ENCODE results near the gene OVOL3.
"Not testable (repeated sequence)": the region's sequence is repeated elsewhere in the genome, so short reads cannot be mapped to it uniquely, and the experiment has no call there.

The OVOL3 gene

DNA sequence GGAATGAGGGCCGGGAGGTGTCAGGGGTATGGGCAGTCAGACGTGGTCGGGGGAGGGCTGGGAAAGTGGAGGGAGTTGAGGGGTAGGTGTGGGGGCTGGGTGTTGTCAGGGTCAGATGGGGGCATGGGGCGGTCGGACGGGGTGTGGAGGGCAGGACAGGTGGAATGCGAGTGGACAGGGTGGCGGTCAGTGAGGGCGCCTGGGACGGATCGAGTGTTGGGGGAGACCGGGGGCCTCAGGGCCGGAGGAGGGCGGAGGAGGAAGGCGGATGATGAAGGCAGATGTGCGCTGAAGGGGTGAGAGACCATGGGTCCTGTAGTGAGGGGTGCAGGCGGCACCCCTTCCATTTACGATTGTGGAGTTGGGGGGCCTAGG lies 10.0 kb downstream of the OVOL3 start:
- FAIRE-seq (no peak), DNase-seq (ENCODE audit: insufficient read length, low spot score) (no peak)
- TF ChIP-seq TAF1 (IDR thresholded peaks at IDR 0.05; ENCODE audit: low read depth, low read length) (no peak), POLR2AphosphoS5 (IDR thresholded peaks at IDR 0.05; ENCODE audit: low read depth, low read length) (no peak), SPI1 (IDR thresholded peaks at IDR 0.05; ENCODE audit: low read depth, low read length) (no peak), PAX5 (IDR thresholded peaks at IDR 0.05; ENCODE audit: insufficient read depth, low read length, severe bottlenecking) (no peak), POLR2A (IDR thresholded peaks at IDR 0.05; ENCODE audit: low read depth, low read length) (no peak), POU2F2 (IDR thresholded peaks at IDR 0.05; ENCODE audit: low read depth, low read length) (no peak)

DNA sequence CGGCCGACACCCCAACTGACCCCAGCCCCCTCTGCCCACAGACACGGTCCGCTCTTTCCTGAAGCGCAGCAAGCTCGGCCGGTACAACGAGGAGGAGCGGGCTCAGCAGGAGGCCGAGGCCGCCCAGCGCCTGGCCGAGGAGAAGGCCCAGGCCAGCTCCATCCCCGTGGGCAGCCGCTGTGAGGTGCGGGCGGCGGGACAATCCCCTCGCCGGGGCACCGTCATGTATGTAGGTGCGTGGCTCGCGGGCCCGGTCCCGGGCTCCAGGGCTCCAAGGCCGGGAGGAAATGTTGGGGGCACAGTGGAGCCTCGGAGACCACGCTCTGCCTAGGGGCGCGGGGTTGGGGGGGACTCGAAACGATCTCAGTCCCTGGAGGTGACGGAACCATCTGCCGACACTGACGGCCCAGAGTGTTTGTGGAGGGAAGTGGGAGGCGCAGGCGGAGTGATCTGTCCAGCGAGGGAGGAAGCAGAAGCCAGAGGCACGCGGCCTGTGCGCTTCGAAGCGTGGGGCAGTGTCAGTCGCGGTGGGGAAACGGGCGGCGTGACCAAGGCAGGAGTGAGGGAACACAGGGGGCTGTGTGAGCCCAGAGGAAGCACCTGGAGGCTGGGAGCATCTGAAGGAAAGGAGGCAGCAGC lies 10.7 kb downstream of the OVOL3 start:
- no peak for FAIRE-seq
- TF ChIP-seq SPI1 (IDR thresholded peaks at IDR 0.05; ENCODE audit: low read depth, low read length) (no peak), POLR2AphosphoS5 (IDR thresholded peaks at IDR 0.05; ENCODE audit: low read depth, low read length) (no peak), PAX5 (IDR thresholded peaks at IDR 0.05; ENCODE audit: insufficient read depth, low read length, severe bottlenecking) (no peak)
- no peak for DNase-seq (ENCODE audit: insufficient read length, low spot score)

DNA sequence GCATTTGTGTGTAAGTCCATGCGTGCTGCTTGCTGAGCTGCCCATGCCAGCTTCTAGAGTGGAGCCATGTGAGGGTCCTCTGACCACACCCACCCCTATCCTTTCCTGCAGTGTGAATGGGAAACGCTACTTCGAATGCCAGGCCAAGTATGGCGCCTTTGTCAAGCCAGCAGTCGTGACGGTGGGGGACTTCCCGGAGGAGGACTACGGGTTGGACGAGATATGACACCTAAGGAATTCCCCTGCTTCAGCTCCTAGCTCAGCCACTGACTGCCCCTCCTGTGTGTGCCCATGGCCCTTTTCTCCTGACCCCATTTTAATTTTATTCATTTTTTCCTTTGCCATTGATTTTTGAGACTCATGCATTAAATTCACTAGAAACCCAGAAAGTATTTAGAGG lies 14.6 kb downstream of the OVOL3 start:
- no peak for DNase-seq (ENCODE audit: insufficient read length, low spot score)
- peak; percentile 9 for FAIRE-seq
- TF ChIP-seq PAX5 (IDR thresholded peaks at IDR 0.05; ENCODE audit: insufficient read depth, low read length, severe bottlenecking) (no peak), POLR2AphosphoS5 (IDR thresholded peaks at IDR 0.05; ENCODE audit: low read depth, low read length) (no peak), SPI1 (IDR thresholded peaks at IDR 0.05; ENCODE audit: low read depth, low read length) (no peak), POU2F2 (IDR thresholded peaks at IDR 0.05; ENCODE audit: low read depth, low read length) (no peak), TAF1 (IDR thresholded peaks at IDR 0.05; ENCODE audit: low read depth, low read length) (no peak), POLR2A (IDR thresholded peaks at IDR 0.05; ENCODE audit: low read depth, low read length) (no peak)

DNA sequence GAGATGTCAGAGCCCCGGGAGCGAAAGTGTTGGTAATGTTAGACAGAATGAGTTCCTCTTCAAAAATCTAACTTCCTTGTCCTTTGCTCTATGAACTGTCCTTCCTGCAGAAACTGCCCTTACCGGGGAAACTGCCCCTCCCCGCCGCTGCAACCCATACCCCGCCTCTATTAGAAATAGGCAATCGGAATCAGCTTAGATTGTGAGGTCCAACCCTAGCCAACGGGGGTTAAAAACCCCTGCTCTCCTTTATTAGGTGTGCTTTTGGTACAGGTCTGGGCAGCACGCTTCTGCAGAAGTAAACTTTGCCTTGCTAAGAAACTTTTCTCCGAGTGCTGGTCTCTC lies 17.4 kb downstream of the OVOL3 start:
- FAIRE-seq (no peak), DNase-seq (ENCODE audit: insufficient read length, low spot score) (no peak)
- no peak for TF ChIP-seq TAF1 (IDR thresholded peaks at IDR 0.05; ENCODE audit: low read depth, low read length)

DNA sequence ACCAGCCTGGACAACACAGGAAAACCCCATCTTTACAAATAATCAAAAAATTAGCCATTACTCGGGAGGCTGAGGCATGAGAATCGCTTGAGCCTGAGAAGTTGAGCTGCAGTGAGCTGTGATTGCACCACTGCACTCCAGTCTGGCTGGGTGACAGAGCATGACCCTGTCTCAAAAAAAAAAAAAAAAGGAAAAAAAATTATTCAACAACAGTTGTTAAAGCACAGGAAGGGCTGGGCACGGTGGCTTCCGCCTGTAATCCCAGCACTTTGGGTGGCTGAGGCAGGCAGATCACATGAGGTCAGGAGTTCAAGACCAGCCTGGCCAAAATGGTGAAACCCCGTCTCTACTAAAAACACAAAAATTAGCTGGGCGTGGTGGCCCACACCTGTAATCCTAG lies 20.3 kb downstream of the OVOL3 start:
- FAIRE-seq, result not testable (repeated sequence)

DNA sequence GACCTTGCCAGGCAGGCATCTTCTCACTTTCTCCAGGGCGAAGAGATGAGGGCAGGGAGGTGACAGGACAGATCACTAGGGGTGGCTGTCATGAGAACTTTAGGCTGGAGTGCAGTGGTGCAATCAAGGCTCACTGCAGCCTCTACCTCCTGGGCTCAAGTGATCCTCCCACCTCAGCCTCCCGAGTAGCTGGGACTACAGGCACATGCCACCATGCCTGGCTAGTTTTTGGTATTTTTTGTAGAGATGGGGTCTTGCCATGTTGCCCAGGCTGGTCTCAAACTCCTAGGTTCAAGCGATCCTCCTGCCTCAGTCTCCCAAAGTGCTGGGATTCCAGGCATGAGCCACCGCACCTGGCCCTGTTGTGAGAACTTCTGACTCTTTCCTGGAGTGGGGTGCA lies 23.9 kb downstream of the OVOL3 start:
- DNase-seq (ENCODE audit: insufficient read length, low spot score); FAIRE-seq: not testable (repeated sequence)

More for the DNA sequence above, 20.3 kb downstream of the OVOL3 start:
- not testable (repeated sequence) for DNase-seq (ENCODE audit: insufficient read length, low spot score)

DNA sequence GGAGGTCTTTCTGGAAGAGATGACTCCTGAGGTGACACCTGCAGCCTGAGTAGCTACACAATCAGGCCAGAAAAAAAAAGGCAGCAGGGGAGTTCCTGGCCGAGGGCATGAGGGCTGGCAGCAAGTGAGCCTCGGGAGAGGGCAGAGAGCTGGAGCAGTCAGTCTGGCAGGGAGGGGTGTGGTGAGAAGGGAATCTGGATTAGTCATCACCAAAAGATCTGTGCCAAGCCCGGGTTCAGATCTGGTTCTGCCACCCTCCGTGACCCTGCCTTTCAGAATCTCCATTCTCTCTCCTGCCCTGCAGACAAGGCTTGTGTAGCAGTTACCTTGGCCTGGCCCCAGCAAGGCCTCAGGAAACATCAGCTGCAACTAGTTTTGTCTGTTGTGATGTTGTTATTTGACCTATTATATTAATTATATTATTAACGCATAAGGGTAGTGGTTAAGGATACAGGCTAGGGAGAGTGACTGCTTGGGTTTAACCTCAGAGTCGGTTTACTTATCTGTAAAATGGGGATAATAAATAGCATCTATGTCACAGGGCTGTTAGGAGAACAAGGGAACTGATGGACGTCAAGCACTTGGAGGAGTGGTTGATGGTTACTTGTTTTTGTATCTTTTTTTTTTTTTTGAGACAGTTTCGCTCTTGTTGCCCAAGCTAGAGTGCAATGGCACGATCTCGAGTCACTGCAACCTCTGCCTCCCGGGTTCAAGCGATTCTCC lies 26.2 kb downstream of the OVOL3 start:
- FAIRE-seq, result no peak
- no peak for DNase-seq (ENCODE audit: insufficient read length, low spot score)
- TF ChIP-seq POLR2A (IDR thresholded peaks at IDR 0.05; ENCODE audit: low read depth, low read length) (no peak), TAF1 (IDR thresholded peaks at IDR 0.05; ENCODE audit: low read depth, low read length) (no peak), POU2F2 (IDR thresholded peaks at IDR 0.05; ENCODE audit: low read depth, low read length) (no peak), POLR2AphosphoS5 (IDR thresholded peaks at IDR 0.05; ENCODE audit: low read depth, low read length) (no peak), PAX5 (IDR thresholded peaks at IDR 0.05; ENCODE audit: insufficient read depth, low read length, severe bottlenecking) (no peak), SPI1 (IDR thresholded peaks at IDR 0.05; ENCODE audit: low read depth, low read length) (no peak)

DNA sequence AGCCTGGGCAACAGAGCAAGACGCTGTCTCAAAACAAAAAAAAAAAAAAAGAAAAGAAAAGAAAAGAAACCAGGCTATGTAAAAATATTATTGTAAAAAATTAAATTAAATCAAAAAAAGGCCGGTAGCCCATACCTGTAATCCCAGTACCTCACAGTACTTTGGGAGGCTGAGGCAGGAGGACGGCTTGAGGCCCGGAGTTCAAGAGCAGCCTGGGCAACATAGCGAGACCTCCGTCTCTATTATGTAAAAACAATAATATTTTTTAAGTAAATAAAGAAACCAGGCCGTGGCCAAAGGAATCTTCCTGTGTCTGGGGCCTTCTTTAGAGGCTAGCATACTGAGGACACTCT lies 28.2 kb downstream of the OVOL3 start:
- FAIRE-seq (no peak), DNase-seq (ENCODE audit: insufficient read length, low spot score) (no peak)
- TF ChIP-seq TAF1 (IDR thresholded peaks at IDR 0.05; ENCODE audit: low read depth, low read length), result no peak
- TF ChIP-seq POLR2AphosphoS5 (IDR thresholded peaks at IDR 0.05; ENCODE audit: low read depth, low read length), result no peak
- TF ChIP-seq POU2F2 (IDR thresholded peaks at IDR 0.05; ENCODE audit: low read depth, low read length), result no peak
- TF ChIP-seq SPI1 (IDR thresholded peaks at IDR 0.05; ENCODE audit: low read depth, low read length), result no peak
- no peak for TF ChIP-seq POLR2A (IDR thresholded peaks at IDR 0.05; ENCODE audit: low read depth, low read length)
- TF ChIP-seq PAX5 (IDR thresholded peaks at IDR 0.05; ENCODE audit: insufficient read depth, low read length, severe bottlenecking), result no peak

DNA sequence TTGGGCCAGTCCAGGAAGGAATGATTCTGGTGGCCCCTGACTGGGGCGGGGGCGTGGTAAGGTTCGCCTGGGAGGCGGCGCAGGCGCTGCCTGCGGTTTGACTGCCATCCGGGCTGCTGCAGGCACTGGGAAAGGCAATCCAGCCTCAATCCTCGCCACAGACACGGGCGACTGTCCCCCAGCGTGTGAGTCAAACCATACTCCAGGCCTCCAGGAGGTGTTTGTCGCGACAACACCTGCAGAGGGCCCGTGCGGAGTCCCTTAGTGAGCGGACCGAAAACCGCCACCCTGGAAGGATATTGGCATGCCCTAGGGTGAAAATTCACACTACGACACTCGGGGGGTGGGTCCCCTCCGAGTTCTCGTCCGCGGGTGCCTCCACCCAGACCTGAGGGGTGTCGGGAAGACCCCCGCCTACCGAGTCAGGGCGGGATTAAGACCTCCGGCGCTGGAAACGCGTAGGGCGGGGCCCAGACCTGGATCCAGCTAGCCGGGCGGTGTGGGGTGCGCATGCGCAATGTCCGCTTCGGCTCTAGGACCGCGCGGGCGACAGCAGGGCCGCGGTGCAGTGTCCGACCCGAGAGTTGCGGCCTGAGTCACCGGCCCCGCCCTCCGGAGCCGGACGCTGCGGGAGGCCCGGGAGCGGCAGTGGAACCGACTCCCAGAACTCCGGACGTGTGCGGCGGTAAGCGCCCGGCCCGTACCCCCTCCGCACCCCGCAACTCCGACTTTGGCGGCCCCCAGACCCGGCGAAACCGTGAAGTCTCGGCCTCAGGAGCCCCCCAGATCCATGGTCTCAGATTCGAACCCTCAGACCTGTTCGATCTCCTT lies 28.7 kb downstream of the OVOL3 start, which contains the start of gene CAPNS1:
Gene CAPNS1 (plus strand): TSS at position 594 of the 831 bp plus-strand sequence. CDS start 946 bp downstream, outside the sequence.
- TF ChIP-seq POLR2A (IDR thresholded peaks at IDR 0.05; ENCODE audit: low read depth, low read length) (peak; percentile 66), SPI1 (IDR thresholded peaks at IDR 0.05; ENCODE audit: low read depth, low read length) (no peak), POLR2AphosphoS5 (IDR thresholded peaks at IDR 0.05; ENCODE audit: low read depth, low read length) (peak; percentile 57; the same call in 1 of the 2 replicates), PAX5 (IDR thresholded peaks at IDR 0.05; ENCODE audit: insufficient read depth, low read length, severe bottlenecking) (peak; percentile 7), POU2F2 (IDR thresholded peaks at IDR 0.05; ENCODE audit: low read depth, low read length) (peak; percentile 76), TAF1 (IDR thresholded peaks at IDR 0.05; ENCODE audit: low read depth, low read length) (peak; percentile 63; the same call in 1 of the 2 replicates)
- FAIRE-seq (peak; percentile 98), DNase-seq (ENCODE audit: insufficient read length, low spot score) (peak; percentile 96)

Measured in GM12891 (cell line).